Keratinocyte (primary cell): ENCODE results near the gene DDX3Y. TPM values are rescaled to one million over a fixed set of nuclear protein-coding genes. Genes with fewer than 3 reads are reported as not detected.

Source experiments
- DNase-seq: peaks from one replicate; pipeline ENCODE4 v3.0.0-alpha.2; 2011; ENCODE audit warnings: low read depth, missing footprints, low spot score
- FAIRE-seq: peaks from 2 replicates; lab custom pipeline; 2011; peaks lifted over from hg19 to GRCh38; lab: Jason Lieb, UNC
- H2AFZ ChIP-seq: 2 replicates; pipeline ENCODE4 v1.6.0; 2012; ENCODE audit warnings: low read length, control low read depth, inconsistent platforms; ENCODE audit not compliant: control insufficient read depth
- H3K27ac ChIP-seq: 2 replicates; pipeline ENCODE4 v1.5.1; 2011; ENCODE audit warnings: low read length; ENCODE audit not compliant: control insufficient read depth, insufficient read depth
- H3K27me3 ChIP-seq: 3 replicates; pipeline ENCODE4 v1.6.0; 2011; ENCODE audit warnings: low read length; ENCODE audit not compliant: control insufficient read depth, insufficient read depth; ENCODE audit errors: extremely low read depth
- H3K36me3 ChIP-seq, 2 experiments: 2 replicates in 1 of 2; 3 replicates in 1 of 2; pipeline ENCODE4 v1.5.1; 2011; ENCODE audit warnings: low read length in 2 of 2, mild to moderate bottlenecking in 1 of 2; ENCODE audit not compliant: control insufficient read depth in 2 of 2, insufficient read depth in 2 of 2; ENCODE audit errors: extremely low read depth in 1 of 2
- H3K4me1 ChIP-seq: 3 replicates; pipeline ENCODE4 v1.5.1; 2011; ENCODE audit warnings: low read length; ENCODE audit not compliant: control insufficient read depth, insufficient read depth; ENCODE audit errors: extremely low read depth
- H3K4me2 ChIP-seq: 3 replicates; pipeline ENCODE4 v1.6.0; 2011; ENCODE audit warnings: low read depth, low read length; ENCODE audit not compliant: control insufficient read depth, insufficient read depth; ENCODE audit errors: extremely low read depth
- H3K4me3 ChIP-seq, 3 experiments: fragments of 200-600 bp in 1 of 3; sonication (generic) in 1 of 3; 2 replicates in 2 of 3; 3 replicates in 1 of 3; pipeline ENCODE4 v1.5.1; 2011 to 2016; ENCODE audit warnings: low read length in 3 of 3, mild to moderate bottlenecking in 3 of 3, control low read depth in 2 of 3, inconsistent platforms in 1 of 3, low read depth in 1 of 3, mixed read lengths in 1 of 3, mixed run types in 1 of 3, moderate library complexity in 1 of 3; ENCODE audit not compliant: control insufficient read depth in 2 of 3, insufficient read depth in 2 of 3; ENCODE audit errors: extremely low read depth in 1 of 3
- H3K79me2 ChIP-seq: 2 replicates; pipeline ENCODE4 v1.6.0; 2012; ENCODE audit warnings: low read length; ENCODE audit not compliant: control insufficient read depth, insufficient read depth
- H3K9ac ChIP-seq: 3 replicates; pipeline ENCODE4 v1.6.0; 2011; ENCODE audit warnings: low read length; ENCODE audit not compliant: control insufficient read depth, insufficient read depth; ENCODE audit errors: extremely low read depth
- H3K9me1 ChIP-seq: 3 replicates; pipeline ENCODE4 v1.6.0; 2011; ENCODE audit warnings: low read length; ENCODE audit not compliant: control insufficient read depth, insufficient read depth; ENCODE audit errors: extremely low read depth
- H3K9me3 ChIP-seq: 2 replicates; pipeline ENCODE4 v1.5.1; 2012; ENCODE audit warnings: low read depth, low read length; ENCODE audit not compliant: control insufficient read depth
- H4K20me1 ChIP-seq: 3 replicates; pipeline ENCODE4 v1.6.0; 2011; ENCODE audit warnings: low read length; ENCODE audit not compliant: control insufficient read depth, insufficient read depth; ENCODE audit errors: extremely low read depth
- EZH2 ChIP-seq: IDR thresholded peaks from one replicate; pipeline ENCODE4 v1.6.1; 2012; ENCODE audit warnings: inconsistent platforms, mild to moderate bottlenecking, low read length, moderate library complexity
- dilution Hi-C: fragments of 300-500 bp; cut with MboI; formaldehyde crosslinking; loops from one replicate; pipeline ENCODE4 v1.7.0; 2020; ENCODE audit warnings: low sequenced_read_pairs; ENCODE audit not compliant: extremely low pct_ligation_motif_present
- polyA plus RNA-seq, 5 experiments: library from polyadenylated mRNA; depleted of rRNA in 3 of 5; stranded (reverse) in 3 of 5; stranded (forward) in 1 of 5; unstranded in 1 of 5; fragments of >200 nt; gene quantifications; 1 replicate in 1 of 5; 2 replicates in 3 of 5; 3 replicates in 1 of 5; pipeline versions ENCODE4 v1.2.1 to v1.2.3, GENCODE V29; 2011 to 2012; ENCODE audit warnings: missing spikeins in 2 of 5, low read depth in 1 of 5, low replicate concordance in 1 of 5
- TF ChIP-seq, protein P1 (sequence below), 3 experiments: IDR thresholded peaks in 1 of 3; conservative IDR thresholded peaks in 1 of 3; optimal IDR thresholded peaks in 1 of 3; 2 replicates in 2 of 3; 3 replicates in 1 of 3; pipeline versions ENCODE3 to v1.5.1; 2011; ENCODE audit warnings: low read length in 3 of 3, mild to moderate bottlenecking in 3 of 3, moderate library complexity in 2 of 3, control low read depth in 1 of 3, inconsistent platforms in 1 of 3; ENCODE audit not compliant: insufficient read depth in 2 of 3; ENCODE audit errors: extremely low read depth in 1 of 3

DDX3Y gene
- polyA plus RNA-seq, 1 donor (not counting 4 experiments of a cell fraction or from before 2014, with no cell fraction given): not detected

- no peak overlapping the region for H3K27ac ChIP-seq
- no peaks in the 10 kb centered on the region for H3K36me3 ChIP-seq
- no peaks in the 10 kb centered on the region for H3K27me3 ChIP-seq
- H3K4me2 ChIP-seq: no peak overlapping the region
- H4K20me1 ChIP-seq: no peaks in the 10 kb centered on the region
- no peak overlapping the region for H3K9ac ChIP-seq
- no peak overlapping the region for H2AFZ ChIP-seq
- no peaks in the 10 kb centered on the region for H3K4me1 ChIP-seq
- TF ChIP-seq, protein P1, sequence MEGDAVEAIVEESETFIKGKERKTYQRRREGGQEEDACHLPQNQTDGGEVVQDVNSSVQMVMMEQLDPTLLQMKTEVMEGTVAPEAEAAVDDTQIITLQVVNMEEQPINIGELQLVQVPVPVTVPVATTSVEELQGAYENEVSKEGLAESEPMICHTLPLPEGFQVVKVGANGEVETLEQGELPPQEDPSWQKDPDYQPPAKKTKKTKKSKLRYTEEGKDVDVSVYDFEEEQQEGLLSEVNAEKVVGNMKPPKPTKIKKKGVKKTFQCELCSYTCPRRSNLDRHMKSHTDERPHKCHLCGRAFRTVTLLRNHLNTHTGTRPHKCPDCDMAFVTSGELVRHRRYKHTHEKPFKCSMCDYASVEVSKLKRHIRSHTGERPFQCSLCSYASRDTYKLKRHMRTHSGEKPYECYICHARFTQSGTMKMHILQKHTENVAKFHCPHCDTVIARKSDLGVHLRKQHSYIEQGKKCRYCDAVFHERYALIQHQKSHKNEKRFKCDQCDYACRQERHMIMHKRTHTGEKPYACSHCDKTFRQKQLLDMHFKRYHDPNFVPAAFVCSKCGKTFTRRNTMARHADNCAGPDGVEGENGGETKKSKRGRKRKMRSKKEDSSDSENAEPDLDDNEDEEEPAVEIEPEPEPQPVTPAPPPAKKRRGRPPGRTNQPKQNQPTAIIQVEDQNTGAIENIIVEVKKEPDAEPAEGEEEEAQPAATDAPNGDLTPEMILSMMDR (optimal IDR thresholded peaks at IDR 0.05 in 1 of 3, IDR thresholded peaks at IDR 0.05 in 1 of 3, conservative IDR thresholded peaks at IDR 0.05 in 1 of 3; ENCODE audit: extremely low read depth in 1 of 3, insufficient read depth in 2 of 3, low read length in 3 of 3): no peak
- TF ChIP-seq EZH2: no peak
- H3K4me3 ChIP-seq: no peak overlapping the region
- no peaks in the 10 kb centered on the region for H3K9me1 ChIP-seq
- dilution Hi-C loops: no loop called here
- H3K9me3 ChIP-seq: no peaks in the 10 kb centered on the region
- FAIRE-seq (no peak), DNase-seq (no peak)
- no peaks in the 10 kb centered on the region for H3K79me2 ChIP-seq
Observed at GRCh38 chrY:12867960-12868359, 36.7 kb upstream of the DDX3Y start.

GRCh38 chrY:12896973-12897372 lies 7.7 kb upstream of the DDX3Y start:
- H3K9me1 ChIP-seq: no peaks in the 10 kb centered on the region
- FAIRE-seq (no peak), DNase-seq (no peak)
- no peak overlapping the region for H3K27ac ChIP-seq
- no peaks in the 10 kb centered on the region for H3K4me1 ChIP-seq
- H3K79me2 ChIP-seq: no peaks in the 10 kb centered on the region
- H4K20me1 ChIP-seq: no peaks in the 10 kb centered on the region
- no peak overlapping the region for H3K4me3 ChIP-seq
- TF ChIP-seq, protein P1 (optimal IDR thresholded peaks at IDR 0.05 in 1 of 3, IDR thresholded peaks at IDR 0.05 in 1 of 3, conservative IDR thresholded peaks at IDR 0.05 in 1 of 3; ENCODE audit: extremely low read depth in 1 of 3, insufficient read depth in 2 of 3, low read length in 3 of 3): no peak
- no peak for TF ChIP-seq EZH2
- no peak overlapping the region for H3K9ac ChIP-seq
- H3K4me2 ChIP-seq: no peak overlapping the region
- H3K36me3 ChIP-seq: no peaks in the 10 kb centered on the region
- H3K27me3 ChIP-seq: no peaks in the 10 kb centered on the region
- H3K9me3 ChIP-seq: no peaks in the 10 kb centered on the region
- H2AFZ ChIP-seq: no peak overlapping the region
- dilution Hi-C loops: no loop called here
